ENCODE results near the gene TMBIM4. TPM values are rescaled to one million over a fixed set of nuclear protein-coding genes. Genes with fewer than 3 reads are reported as not detected.

TMBIM4 gene
- total RNA-seq, 2 donors from 2014 or later: 18.7 to 21.9 TPM

GRCh38 chr12:66164349-66164821 lies 5.4 kb downstream of the TMBIM4 start:
- no peak overlapping the region for H3K9ac ChIP-seq (ENCODE audit: extremely low read depth, low read length, poor library complexity, severe bottlenecking)
- H3K36me3 ChIP-seq (ENCODE audit: control insufficient read depth, insufficient read depth, low read length): peaks cover 15% of the 10 kb centered on the region
- Mint-ChIP-seq H3K36me3 (ENCODE audit: low read depth) (peaks cover 24% of the 10 kb centered on the region), H3K27ac (no peak overlapping the region), H3K9me3 (peaks cover 32% of the 10 kb centered on the region), H3K4me3 (no peak overlapping the region), H3K27me3 (ENCODE audit: insufficient read depth) (no peaks in the 10 kb centered on the region), H3K4me1 (peaks cover 3% of the 10 kb centered on the region)
- H3K4me1 ChIP-seq (ENCODE audit: control insufficient read depth, insufficient read depth, low read length): no peaks in the 10 kb centered on the region
- DNase-seq: no peak
- H3K9me3 ChIP-seq (ENCODE audit: control insufficient read depth, low read length): peaks cover 32% of the 10 kb centered on the region
- no peaks in the 10 kb centered on the region for H3K27me3 ChIP-seq (ENCODE audit: control insufficient read depth, insufficient read depth, low read length, poor library complexity, severe bottlenecking)
- 88 to 92% methylated on average over 3 of the region's 3 CpGs for WGBS, 2 experiments (ENCODE audit: insufficient coverage in 1 of 2, insufficient read length in 1 of 2)
- no peak overlapping the region for H3K27ac ChIP-seq (ENCODE audit: low read depth, low read length)
- TF ChIP-seq CTCF (conservative IDR thresholded peaks at IDR 0.05): no peak
- no peak overlapping the region for H3K4me3 ChIP-seq (ENCODE audit: low read length)

- Histone ChIP-seq H3K27ac (ENCODE audit: low read depth, low read length) (no peak overlapping the region), H3K27me3 (ENCODE audit: control insufficient read depth, insufficient read depth, low read length, poor library complexity, severe bottlenecking) (no peaks in the 10 kb centered on the region), H3K4me1 (ENCODE audit: control insufficient read depth, insufficient read depth, low read length) (no peaks in the 10 kb centered on the region), H3K9ac (ENCODE audit: extremely low read depth, low read length, poor library complexity, severe bottlenecking) (no peak overlapping the region), H3K4me3 (ENCODE audit: low read length) (no peak overlapping the region), H3K9me3 (ENCODE audit: control insufficient read depth, low read length) (peaks cover 32% of the 10 kb centered on the region), H3K36me3 (ENCODE audit: control insufficient read depth, insufficient read depth, low read length) (peaks cover 21% of the 10 kb centered on the region)
- no peak for DNase-seq
- Mint-ChIP-seq H3K4me1 (no peaks in the 10 kb centered on the region), H3K9me3 (peaks cover 28% of the 10 kb centered on the region), H3K27me3 (ENCODE audit: insufficient read depth) (no peaks in the 10 kb centered on the region), H3K4me3 (no peak overlapping the region), H3K36me3 (ENCODE audit: low read depth) (peaks cover 27% of the 10 kb centered on the region), H3K27ac (no peak overlapping the region)
- TF ChIP-seq CTCF (conservative IDR thresholded peaks at IDR 0.05): no peak
- WGBS, 2 experiments (ENCODE audit: insufficient coverage in 1 of 2, insufficient read length in 1 of 2): 88 to 100% methylated on average over 2 of the region's 4 CpGs
Observed at GRCh38 chr12:66163289-66163688, 6.5 kb downstream of the TMBIM4 start.

GRCh38 chr12:66162701-66163100 lies 7.1 kb downstream of the TMBIM4 start:
- Mint-ChIP-seq H3K27me3 (ENCODE audit: insufficient read depth) (no peaks in the 10 kb centered on the region), H3K27ac (no peak overlapping the region)
- TF ChIP-seq CTCF (conservative IDR thresholded peaks at IDR 0.05): no peak

More at GRCh38 chr12:66162701-66163100, 7.1 kb downstream of the TMBIM4 start:
- H3K4me1 Mint-ChIP-seq: no peaks in the 10 kb centered on the region
- Histone ChIP-seq H3K4me3 (ENCODE audit: low read length) (no peak overlapping the region), H3K36me3 (ENCODE audit: control insufficient read depth, insufficient read depth, low read length) (peaks cover 21% of the 10 kb centered on the region), H3K9me3 (ENCODE audit: control insufficient read depth, low read length) (peaks cover 32% of the 10 kb centered on the region), H3K27ac (ENCODE audit: low read depth, low read length) (no peak overlapping the region), H3K27me3 (ENCODE audit: control insufficient read depth, insufficient read depth, low read length, poor library complexity, severe bottlenecking) (no peaks in the 10 kb centered on the region), H3K9ac (ENCODE audit: extremely low read depth, low read length, poor library complexity, severe bottlenecking) (no peak overlapping the region), H3K4me1 (ENCODE audit: control insufficient read depth, insufficient read depth, low read length) (no peaks in the 10 kb centered on the region)
- no peak for DNase-seq
- no peak overlapping the region for H3K4me3 Mint-ChIP-seq
- H3K9me3 Mint-ChIP-seq: peaks cover 28% of the 10 kb centered on the region
- WGBS, 2 experiments (ENCODE audit: insufficient coverage in 1 of 2, insufficient read length in 1 of 2): 93 to 100% methylated on average over 2 of the region's 2 CpGs
- peaks cover 27% of the 10 kb centered on the region for H3K36me3 Mint-ChIP-seq (ENCODE audit: low read depth)

Measured in endodermal cell (in vitro differentiated cells).